Measurements from ENCODE around the gene DCDC2.
"Not testable (repeated sequence)": the region's sequence is repeated elsewhere in the genome, so short reads cannot be mapped to it uniquely, and the experiment has no call there.

DNA sequence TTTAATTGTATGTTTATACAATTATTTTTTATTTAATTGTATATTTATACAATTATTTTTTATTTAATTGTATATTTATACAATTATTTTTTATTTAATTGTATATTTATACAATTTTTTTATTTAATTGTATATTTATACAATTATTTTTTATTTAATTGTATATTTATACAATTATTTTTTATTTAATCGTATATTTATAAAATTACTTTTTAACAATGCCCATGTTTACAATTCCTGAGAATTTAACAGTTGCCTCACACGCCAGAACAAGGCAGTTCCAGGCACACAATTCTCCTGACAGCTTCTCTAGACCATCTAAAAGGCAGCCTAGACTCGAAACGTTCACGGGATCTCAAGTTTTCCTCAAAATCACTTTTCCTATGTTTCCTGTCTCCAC, 4.5 kb upstream of the DCDC2 start:
- TF ChIP-seq EP300, POLR2A (IDR thresholded peaks at IDR 0.05): not testable (repeated sequence)
- TF ChIP-seq, protein P1, sequence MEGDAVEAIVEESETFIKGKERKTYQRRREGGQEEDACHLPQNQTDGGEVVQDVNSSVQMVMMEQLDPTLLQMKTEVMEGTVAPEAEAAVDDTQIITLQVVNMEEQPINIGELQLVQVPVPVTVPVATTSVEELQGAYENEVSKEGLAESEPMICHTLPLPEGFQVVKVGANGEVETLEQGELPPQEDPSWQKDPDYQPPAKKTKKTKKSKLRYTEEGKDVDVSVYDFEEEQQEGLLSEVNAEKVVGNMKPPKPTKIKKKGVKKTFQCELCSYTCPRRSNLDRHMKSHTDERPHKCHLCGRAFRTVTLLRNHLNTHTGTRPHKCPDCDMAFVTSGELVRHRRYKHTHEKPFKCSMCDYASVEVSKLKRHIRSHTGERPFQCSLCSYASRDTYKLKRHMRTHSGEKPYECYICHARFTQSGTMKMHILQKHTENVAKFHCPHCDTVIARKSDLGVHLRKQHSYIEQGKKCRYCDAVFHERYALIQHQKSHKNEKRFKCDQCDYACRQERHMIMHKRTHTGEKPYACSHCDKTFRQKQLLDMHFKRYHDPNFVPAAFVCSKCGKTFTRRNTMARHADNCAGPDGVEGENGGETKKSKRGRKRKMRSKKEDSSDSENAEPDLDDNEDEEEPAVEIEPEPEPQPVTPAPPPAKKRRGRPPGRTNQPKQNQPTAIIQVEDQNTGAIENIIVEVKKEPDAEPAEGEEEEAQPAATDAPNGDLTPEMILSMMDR (IDR thresholded peaks at IDR 0.05) = not testable (repeated sequence)

All from ovary (tissue), 3 donors.